ENCODE measurements around the gene MEGF11.

MEGF11 gene

GRCh38 chr15:66212563-66212921 is 41.0 kb downstream of the MEGF11 start:
- no peak for FAIRE-seq

DNA sequence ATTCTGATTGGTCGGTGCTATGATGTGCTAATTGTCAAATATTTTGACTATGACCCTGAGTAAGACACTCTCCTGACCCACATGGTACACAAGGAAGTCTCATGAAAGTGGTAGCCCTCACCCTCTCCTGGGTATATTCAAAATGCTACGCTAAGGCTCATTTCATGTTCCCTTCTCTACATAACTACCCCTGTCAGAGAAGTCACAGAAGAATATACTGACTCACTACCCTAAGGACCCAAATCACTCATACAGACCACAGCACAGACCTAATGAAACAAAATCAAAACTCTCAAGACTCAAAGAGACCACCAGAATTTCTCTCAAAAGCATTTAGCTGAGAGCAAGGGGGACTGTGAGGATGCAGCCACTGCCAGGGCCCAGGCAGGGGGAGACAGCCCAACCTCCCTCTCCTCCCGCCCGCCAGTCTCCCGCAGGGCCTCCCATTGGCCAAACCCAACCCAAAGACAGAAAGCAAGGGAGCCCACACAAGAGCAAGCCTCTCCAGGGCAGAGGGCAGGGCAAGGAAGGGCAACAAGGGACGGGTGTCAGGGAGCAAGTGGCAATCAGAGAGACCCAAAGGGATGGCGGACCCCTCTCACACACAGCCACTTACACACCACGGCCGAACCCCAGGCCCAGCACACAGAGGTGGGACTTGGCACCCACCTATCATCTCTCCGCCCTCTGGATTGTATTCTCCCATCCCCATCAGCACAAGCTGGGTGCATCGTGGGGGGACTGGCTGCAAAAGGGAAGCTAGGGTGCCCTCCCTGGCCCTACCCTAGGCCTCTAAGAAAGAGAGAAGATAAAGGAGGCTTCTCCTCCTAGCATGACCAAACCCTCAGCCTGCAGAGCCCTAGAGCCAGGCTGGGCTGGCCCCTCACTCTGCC is 41.6 kb downstream of the MEGF11 start:
- no peak for FAIRE-seq

GRCh38 chr15:66210684-66211083 is 42.9 kb downstream of the MEGF11 start:
- no peak for FAIRE-seq

DNA sequence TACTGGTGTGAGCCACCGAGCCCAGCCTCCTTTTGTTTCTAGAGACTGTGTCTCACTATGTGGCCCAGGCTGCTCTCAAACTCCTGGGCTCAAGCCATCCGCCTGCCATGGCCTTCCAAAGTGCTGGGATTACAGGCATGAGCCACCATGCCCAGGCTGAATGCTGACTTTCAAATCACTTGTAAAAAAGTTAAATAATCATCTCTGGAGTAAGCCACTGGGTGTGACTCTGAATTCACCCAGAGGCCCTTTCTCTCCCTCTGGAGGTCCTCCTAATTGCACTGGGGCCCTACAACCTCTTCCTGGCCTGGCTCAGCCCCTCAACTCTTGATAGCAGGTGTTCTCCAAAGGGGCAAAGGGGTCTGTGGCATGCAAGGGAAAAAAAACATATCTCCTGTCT is 54.8 kb downstream of the MEGF11 start:
- no peak for FAIRE-seq

DNA sequence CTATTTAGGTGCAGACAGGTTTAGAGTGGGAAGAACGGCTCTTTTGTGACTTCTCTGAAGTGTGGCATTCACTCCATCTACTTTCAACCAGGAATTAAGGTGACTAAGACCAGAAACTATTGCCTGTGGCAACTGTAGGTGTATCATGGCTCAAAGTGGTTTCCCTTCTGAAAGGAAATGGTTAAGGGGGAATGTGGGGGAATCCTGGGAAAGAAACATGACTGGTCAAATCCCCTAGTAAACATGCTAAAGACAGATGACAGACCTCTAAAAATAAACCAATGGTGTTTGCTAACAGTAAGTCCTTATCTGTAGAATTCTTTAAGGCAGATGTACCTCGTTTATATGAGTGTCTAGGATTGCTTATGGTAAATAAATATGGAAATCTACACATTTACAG is 56.9 kb downstream of the MEGF11 start:
- no peak for FAIRE-seq

- no peak for FAIRE-seq
Observed at GRCh38 chr15:66195621-66196230, 57.8 kb downstream of the MEGF11 start.

GRCh38 chr15:66193066-66193465 is 60.5 kb downstream of the MEGF11 start:
- FAIRE-seq: no peak

DNA sequence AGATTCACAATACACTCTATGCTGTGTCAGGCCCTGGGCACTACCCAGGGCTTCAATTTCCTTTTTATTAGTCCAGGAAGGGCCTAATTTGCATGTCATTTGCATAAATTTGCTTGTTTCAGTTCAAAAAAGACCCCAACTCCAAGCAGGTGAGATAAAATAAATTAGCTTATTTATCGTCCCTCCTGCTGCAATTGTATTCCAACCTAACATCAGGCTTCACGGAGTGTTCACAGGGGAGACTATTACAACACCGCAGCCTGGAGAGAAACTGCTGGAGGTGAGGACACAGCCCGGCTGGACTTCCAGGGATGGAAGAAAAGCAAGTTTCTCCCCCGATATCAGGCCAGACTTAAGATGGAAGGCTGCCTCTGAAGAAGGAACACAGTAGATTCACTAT is 62.8 kb downstream of the MEGF11 start:
- FAIRE-seq: no peak

- FAIRE-seq: no peak
Observed at GRCh38 chr15:66189291-66189690, 64.3 kb downstream of the MEGF11 start.

GRCh38 chr15:66188464-66188863 is 65.1 kb downstream of the MEGF11 start:
- no peak for FAIRE-seq

DNA sequence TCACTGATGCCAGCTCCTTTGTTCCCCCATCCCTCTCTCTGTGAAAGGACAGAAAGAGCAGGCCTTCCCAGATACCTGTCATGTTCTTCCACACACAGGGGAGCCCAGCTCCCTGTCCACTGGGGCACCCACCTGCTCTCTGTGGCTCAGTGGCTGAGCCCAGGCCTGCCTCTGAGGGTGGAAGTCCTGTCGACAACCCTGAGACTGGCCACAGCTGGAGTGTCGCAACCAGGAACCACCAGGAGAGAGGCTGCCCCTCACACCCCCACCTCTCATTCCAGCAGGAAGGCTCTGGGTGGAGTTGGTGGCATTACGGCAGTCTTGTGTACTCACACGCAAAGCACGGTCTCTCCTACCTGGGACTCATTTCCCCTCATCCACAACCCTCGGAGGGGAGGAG is 66.3 kb downstream of the MEGF11 start:
- FAIRE-seq: no peak

GRCh38 chr15:66186049-66186825 is 67.3 kb downstream of the MEGF11 start:
- FAIRE-seq: no peak

DNA sequence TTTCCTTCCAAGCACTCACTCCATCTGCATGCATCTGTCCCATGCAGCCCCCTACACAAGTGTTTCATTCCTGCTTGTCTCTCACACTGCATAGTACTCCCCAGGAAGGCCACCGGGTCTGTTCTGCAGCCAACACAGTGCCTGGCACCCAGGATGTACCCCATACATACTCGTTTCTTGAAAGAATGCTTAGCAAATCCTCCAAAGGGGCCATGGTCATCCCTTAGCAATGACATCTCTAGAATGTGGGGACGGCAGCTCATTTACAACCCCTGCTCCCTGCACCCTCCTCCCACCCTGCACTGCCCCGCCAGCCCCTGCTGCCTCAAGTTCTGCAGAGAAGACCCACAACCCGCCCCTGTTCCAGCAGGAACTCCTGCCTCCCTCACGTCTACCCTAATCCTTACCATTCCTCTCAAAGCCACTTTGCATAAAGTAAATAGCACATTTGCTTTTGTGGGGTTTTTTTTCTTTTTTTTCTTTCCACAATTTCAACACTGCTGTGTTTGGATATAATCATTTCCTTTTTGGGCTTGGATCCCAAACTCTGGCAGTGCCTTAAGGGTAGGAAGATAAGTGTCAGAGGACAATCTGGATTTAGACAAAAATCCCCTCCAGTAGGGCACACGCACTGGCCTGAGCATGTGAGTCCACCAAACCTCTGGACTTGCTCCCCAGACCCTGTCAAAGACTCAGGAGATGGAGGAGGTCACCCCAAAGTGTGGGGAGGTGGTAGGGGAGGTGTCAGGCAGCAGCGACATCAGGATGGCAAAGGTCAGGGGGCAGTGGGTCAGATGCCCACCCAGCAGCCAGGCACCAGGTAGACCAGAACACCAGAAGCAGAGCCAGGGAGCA is 68.4 kb downstream of the MEGF11 start:
- FAIRE-seq: no peak

DNA sequence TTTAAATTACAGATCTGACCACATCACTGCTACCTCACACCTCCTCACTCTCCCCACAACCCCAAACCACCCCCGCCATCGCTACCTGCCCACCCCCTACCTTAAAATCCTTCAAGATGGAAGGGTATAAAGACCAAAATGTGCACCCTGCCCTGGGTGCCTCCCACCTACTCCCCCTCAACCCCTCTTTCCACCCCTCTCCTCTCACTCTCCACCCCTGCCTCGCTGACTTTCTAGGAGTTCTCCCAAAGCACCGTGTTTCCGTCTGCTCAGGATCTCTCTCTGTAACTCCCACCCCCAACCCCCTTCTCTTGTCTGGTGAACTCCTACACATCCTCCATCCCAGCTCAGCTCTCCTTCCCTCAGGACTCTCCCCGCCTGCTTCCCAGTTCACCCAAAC is 69.1 kb downstream of the MEGF11 start:
- FAIRE-seq: no peak

GRCh38 chr15:66180531-66181097 is 72.9 kb downstream of the MEGF11 start:
- FAIRE-seq: no peak

DNA sequence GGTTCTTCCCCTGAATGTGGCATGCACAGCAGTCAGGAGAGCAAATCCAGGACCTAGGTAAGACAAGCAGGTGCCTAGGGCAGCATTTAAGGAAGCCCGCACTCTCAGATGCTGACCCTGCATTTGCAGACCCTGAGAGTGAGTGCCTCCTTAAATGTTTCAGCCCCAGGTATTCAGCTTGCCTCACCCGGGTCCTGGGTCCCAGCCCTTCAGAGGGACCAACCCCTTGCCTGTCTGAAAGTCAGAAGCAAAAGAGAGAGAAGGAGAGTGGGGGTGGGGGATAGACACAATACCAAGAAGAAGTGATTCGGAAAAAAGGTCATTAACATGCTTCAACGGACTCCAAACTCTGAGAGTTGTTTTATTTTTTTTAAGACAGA is 75.0 kb downstream of the MEGF11 start:
- no peak for FAIRE-seq

GRCh38 chr15:66172324-66172980 is 81.1 kb downstream of the MEGF11 start:
- FAIRE-seq: no peak

- no peak for FAIRE-seq
Observed at GRCh38 chr15:66171841-66172240, 81.7 kb downstream of the MEGF11 start.

GRCh38 chr15:66170716-66171115 is 82.8 kb downstream of the MEGF11 start:
- no peak for FAIRE-seq

DNA sequence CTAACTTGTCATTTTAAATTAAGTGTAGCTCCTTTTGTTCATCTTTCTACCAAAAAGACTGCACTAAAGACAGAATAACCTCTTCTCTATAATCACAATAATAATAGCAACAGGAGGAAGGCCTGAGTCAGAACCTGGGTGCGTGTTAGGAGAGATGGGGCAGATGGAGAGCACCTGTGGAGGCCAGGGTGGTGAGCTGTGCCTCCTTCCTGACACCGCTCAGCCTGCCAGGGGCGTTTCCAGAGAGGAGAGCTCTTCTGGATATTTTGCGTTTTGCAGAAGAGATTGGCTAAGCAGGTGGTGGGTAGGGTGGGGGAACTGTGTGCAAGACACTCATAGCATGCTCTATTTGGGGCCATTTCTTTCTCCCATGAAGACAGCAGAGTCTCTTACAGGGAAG is 83.5 kb downstream of the MEGF11 start:
- FAIRE-seq: no peak

DNA sequence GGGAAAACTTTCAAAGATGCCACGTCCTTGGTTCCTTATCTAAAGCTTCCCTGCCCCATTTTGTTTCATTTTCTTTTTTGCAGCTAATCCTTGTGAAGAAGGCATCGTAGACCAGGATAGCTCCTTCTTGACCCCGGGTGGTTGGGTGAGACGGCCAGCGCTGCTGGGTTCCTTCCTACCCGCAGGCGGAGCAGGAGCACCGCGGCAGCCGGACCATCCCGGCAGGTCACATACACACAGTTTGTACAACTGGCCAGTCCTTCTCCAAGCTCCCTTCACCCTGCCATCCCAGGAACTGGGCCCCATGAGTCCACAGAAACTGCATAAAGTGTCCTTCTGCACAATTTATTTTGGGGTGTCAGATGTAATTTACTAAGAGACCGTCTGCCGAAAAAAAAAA is 83.9 kb downstream of the MEGF11 start:
- no peak for FAIRE-seq

DNA sequence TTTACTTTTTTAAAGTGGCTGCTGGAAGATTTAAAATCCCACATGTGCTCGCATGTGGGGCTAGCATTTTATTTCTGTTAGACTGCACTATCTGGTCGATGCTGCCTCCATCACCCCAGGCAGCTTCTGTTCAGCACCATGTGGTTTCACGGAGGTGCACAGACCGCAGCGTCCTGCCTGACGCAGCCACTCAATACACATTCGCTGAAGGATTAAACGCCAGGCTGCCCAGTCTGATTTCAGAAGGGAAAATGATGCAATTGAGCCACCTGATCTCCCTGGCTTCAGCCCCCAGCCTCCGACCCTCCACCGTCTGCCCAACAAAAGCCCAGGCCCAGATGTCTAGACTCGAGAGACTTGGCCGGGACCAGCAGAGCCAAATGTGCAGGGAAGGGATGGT is 84.5 kb downstream of the MEGF11 start:
- no peak for FAIRE-seq

Data from G401.6 (cell line).